CD4-positive, alpha-beta T cell (primary cell): ENCODE results near the gene SLC46A1. TPM values are rescaled to one million over a fixed set of nuclear protein-coding genes. Genes with fewer than 3 reads are reported as not detected.
A peak's percentile ranks its signal among the peaks of the same experiment; 100 is the strongest.

Experiments used
- ATAC-seq: fragments of 200-7000 bp; cut with Tn5 transposase; one replicate; pipeline ENCODE4 v1.10.0; 2022; ENCODE audit warnings: mild to moderate bottlenecking; ENCODE audit not compliant: poor library complexity
- CTCF ChIA-PET: fragments of 350-600 bp; sonication (Branson Sonifier 250); formaldehyde crosslinking; loops from one replicate; lab custom pipeline; 2021; ENCODE audit warnings: antibody characterized with exemption, inconsistent platforms; lab: Charles Lee
- POLR2A ChIA-PET: fragments of 350-600 bp; sonication (Branson Sonifier 250); formaldehyde crosslinking; loops from one replicate; lab custom pipeline; 2021; ENCODE audit warnings: antibody characterized with exemption, inconsistent platforms; lab: Charles Lee
- DNase-seq, 14 experiments: peaks; one replicate each; pipeline ENCODE4 v3.0.0-alpha.2; 2013 to 2020; ENCODE audit warnings: mixed read lengths in 2 of 14
- H3K27ac ChIP-seq, 2 donors: one replicate each; pipeline versions ENCODE4 v1.5.1 to v1.7.0; 2013; ENCODE audit warnings: low read length in 2 of 2, low read depth in 1 of 2, mild to moderate bottlenecking in 1 of 2
- H3K27me3 ChIP-seq, 2 experiments: 1 replicate in 1 of 2; 2 replicates in 1 of 2; pipeline versions ENCODE4 v1.6.1 to v1.7.0; 2013; ENCODE audit warnings: low read length in 2 of 2, control low read depth in 1 of 2, mild to moderate bottlenecking in 1 of 2, moderate library complexity in 1 of 2; ENCODE audit not compliant: insufficient read depth in 2 of 2, control insufficient read depth in 1 of 2
- H3K36me3 ChIP-seq: one replicate; pipeline ENCODE4 v1.6.1; 2013; ENCODE audit warnings: low read length, control low read depth; ENCODE audit not compliant: insufficient read depth
- H3K4me1 ChIP-seq: one replicate; pipeline ENCODE4 v1.6.1; 2013; ENCODE audit warnings: low read length, control low read depth; ENCODE audit not compliant: insufficient read depth
- H3K4me3 ChIP-seq: one replicate; pipeline ENCODE4 v1.5.1; 2013; ENCODE audit warnings: mild to moderate bottlenecking, low read length, moderate library complexity
- H3K9me3 ChIP-seq, 2 experiments: 1 replicate in 1 of 2; 2 replicates in 1 of 2; pipeline versions ENCODE4 v1.6.1 to v1.7.0; 2013; ENCODE audit warnings: low read length in 2 of 2, mild to moderate bottlenecking in 2 of 2, control low read depth in 1 of 2, moderate library complexity in 1 of 2; ENCODE audit not compliant: control insufficient read depth in 1 of 2, insufficient read depth in 1 of 2
- H3K27ac Mint-ChIP-seq: one replicate; pipeline ENCODE4 v1.8.0; 2020; ENCODE audit warnings: mixed read lengths
- H3K27me3 Mint-ChIP-seq: one replicate; pipeline ENCODE4 v1.8.0; 2021; ENCODE audit warnings: mixed read lengths
- H3K36me3 Mint-ChIP-seq: one replicate; pipeline ENCODE4 v1.8.0; 2021; ENCODE audit warnings: low read depth, mixed read lengths
- H3K4me1 Mint-ChIP-seq: one replicate; pipeline ENCODE4 v1.8.0; 2021; ENCODE audit warnings: low read depth, mixed read lengths
- H3K4me3 Mint-ChIP-seq: one replicate; pipeline ENCODE4 v1.8.0; 2020; ENCODE audit warnings: mild to moderate bottlenecking, mixed read lengths
- H3K9me3 Mint-ChIP-seq: one replicate; pipeline ENCODE4 v1.8.0; 2020; ENCODE audit warnings: mixed read lengths
- CTCF ChIP-seq: fragments of 200-600 bp; IDR thresholded peaks from one replicate; pipeline ENCODE4 v1.8.0; 2022; ENCODE audit warnings: antibody characterized with exemption, mild to moderate bottlenecking
- intact Hi-C, 2 experiments: fragments of 100-400 bp; cut with DNase I in 1 of 2; cut with micrococcal nuclease in 1 of 2; formaldehyde crosslinking; loops; one replicate each; pipeline versions ENCODE4 v1.15.1 to v1.9.0; 2023 to 2025; cut with DNase I, micrococcal nuclease
- polyA plus RNA-seq, 2 donors: library from polyadenylated mRNA; unstranded; fragments of 120-200 nt; gene quantifications; one replicate each; pipeline ENCODE4 v1.2.1, GENCODE V29; 2013
- total RNA-seq, 174 experiments: library from RNA in 2 of 174; stranded (reverse) in 2 of 174; gene quantifications; one replicate each; pipeline ENCODE4 v1.2.3 and lab custom pipeline; 2021 to 2026

The SLC46A1 gene
- total RNA-seq, result under 1 TPM; 0.44 to 0.45 TPM
- polyA plus RNA-seq (2013, experiment 1 of 2), result 4.1 TPM
- 8.2 TPM for polyA plus RNA-seq (2013, experiment 2 of 2)
- total RNA-seq (lab: John Stamatoyannopoulos, UW), result 0.69 to 16.6 (median 3.9) reads per million in 172 experiments

GRCh38 chr17:28405632-28406472, at the start of gene SLC46A1:
SLC46A1 (minus strand) TSS chr17:28406212; CDS start chr17:28406114, 98 bp downstream.
- intact Hi-C loops, result no loop called here
- Histone ChIP-seq H3K27ac (no peak within 1 kb of the TSS), H3K36me3 (no peaks in the 10 kb centered on the region), H3K4me1 (peaks cover 24% of the 10 kb centered on the region), H3K27me3 (peaks cover 5 to 8% of the 10 kb centered on the region in 2 experiments), H3K9me3 (no peaks in the 10 kb centered on the region), H3K4me3 (peak within 1 kb of the TSS; percentile 59)
- H3K4me3 Mint-ChIP-seq, result peak within 1 kb of the TSS; percentile 82
- ChIA-PET POLR2A (interaction anchor here (1.1 to 2.5 kb wide), 2 partner anchors 21 to 22 kb away, joined by 4 to 8 read pairs; no protein-coding TSS in a partner anchor), CTCF (interaction anchor here (0.6 to 4.4 kb wide), 2 partner anchors 11 to 366 kb away, joined by 3 to 14 read pairs; no protein-coding TSS in a partner anchor)
- peak within 1 kb of the TSS; percentile 35 for H3K27ac Mint-ChIP-seq
- no peaks in the 10 kb centered on the region for H3K9me3 Mint-ChIP-seq
- peak in 11 of 14 experiments; percentile 11 to 53 (median 25) for DNase-seq
- H3K36me3 Mint-ChIP-seq, result no peaks in the 10 kb centered on the region
- H3K27me3 Mint-ChIP-seq, result peaks cover 27% of the 10 kb centered on the region
- ATAC-seq, result peak; percentile 70
- TF ChIP-seq CTCF, result no peak
- peaks cover 5% of the 10 kb centered on the region for H3K4me1 Mint-ChIP-seq

GRCh38 chr17:28449859-28450258, 43.8 kb upstream of the SLC46A1 start:
- H3K27me3 ChIP-seq, result no peaks in the 10 kb centered on the region

GRCh38 chr17:28447396-28447760, 41.4 kb upstream of the SLC46A1 start:
- Histone ChIP-seq H3K27ac (no peak overlapping the region), H3K4me1 (no peaks in the 10 kb centered on the region), H3K4me3 (no peak overlapping the region), H3K27me3 (peaks cover 4 to 5% of the 10 kb centered on the region in 2 experiments), H3K36me3 (no peaks in the 10 kb centered on the region), H3K9me3 (no peaks in the 10 kb centered on the region)
- ChIA-PET CTCF (no interaction called here), POLR2A (no interaction called here)
- H3K27me3 Mint-ChIP-seq, result peaks cover 14% of the 10 kb centered on the region
- no peak for TF ChIP-seq CTCF
- no peak overlapping the region for H3K27ac Mint-ChIP-seq
- no peaks in the 10 kb centered on the region for H3K4me1 Mint-ChIP-seq
- H3K36me3 Mint-ChIP-seq, result no peaks in the 10 kb centered on the region
- H3K4me3 Mint-ChIP-seq, result no peak overlapping the region
- intact Hi-C loops, result no loop called here
- ATAC-seq, result no peak
- DNase-seq, result no peak
- no peaks in the 10 kb centered on the region for H3K9me3 Mint-ChIP-seq

More at GRCh38 chr17:28449859-28450258, 43.8 kb upstream of the SLC46A1 start:
- Histone ChIP-seq H3K27ac (no peak overlapping the region), H3K4me3 (no peak overlapping the region), H3K4me1 (no peaks in the 10 kb centered on the region), H3K9me3 (no peaks in the 10 kb centered on the region), H3K36me3 (no peaks in the 10 kb centered on the region)
- no peak overlapping the region for H3K27ac Mint-ChIP-seq
- H3K27me3 Mint-ChIP-seq, result peaks cover 11% of the 10 kb centered on the region
- POLR2A ChIA-PET, result no interaction called here
- no peak overlapping the region for H3K4me3 Mint-ChIP-seq
- no peaks in the 10 kb centered on the region for H3K9me3 Mint-ChIP-seq
- DNase-seq, result no peak
- no peaks in the 10 kb centered on the region for H3K36me3 Mint-ChIP-seq
- ATAC-seq, result no peak
- no peak for TF ChIP-seq CTCF
- H3K4me1 Mint-ChIP-seq, result no peaks in the 10 kb centered on the region
- CTCF ChIA-PET, result no interaction called here
- intact Hi-C loops, result no loop called here
